ENCODE measurements around the gene NR6A1.

GRCh38 chr9:124815601-124816000, 44.5 kb upstream of the NR6A1 start:
- TF ChIP-seq CTCF (IDR thresholded peaks at IDR 0.05; ENCODE audit: low read depth, low read length, poor library complexity, severe bottlenecking) = no peak
- no peak for TF ChIP-seq EZH2phosphoT487 (IDR thresholded peaks at IDR 0.05; ENCODE audit: borderline replicate concordance, low read length)
